ENCODE data around the gene CHRNA4.

- TF ChIP-seq CTCF (IDR thresholded peaks at IDR 0.05) (no peak), POLR2A (IDR thresholded peaks at IDR 0.05) (no peak)
Observed at GRCh38 chr20:63408684-63409046, 47.5 kb upstream of the CHRNA4 start.

Data from right lobe of liver (tissue), 4 donors.